Naive B cell (primary cell): ENCODE results near the gene STUB1. TPM values are rescaled to one million over a fixed set of nuclear protein-coding genes. Genes with fewer than 3 reads are reported as not detected.

Experiments
- ATAC-seq, 2 donors: fragments of 150-1000 bp; cut with Tn5 transposase; 2 replicates each; pipeline ENCODE4 v1.10.0; 2021; ENCODE audit warnings: low read depth in 2 of 2, mild to moderate bottlenecking in 2 of 2, moderate library complexity in 2 of 2
- DNase-seq: peaks from one replicate; pipeline ENCODE4 v3.0.0; 2022
- H3K27ac Mint-ChIP-seq, 6 donors: one replicate each; pipeline ENCODE4 v1.8.0; 2020 to 2022; ENCODE audit warnings: mild to moderate bottlenecking in 6 of 6, mixed read lengths in 6 of 6, moderate library complexity in 5 of 6, inconsistent platforms in 2 of 6
- H3K27me3 Mint-ChIP-seq, 3 donors: one replicate each; pipeline ENCODE4 v1.8.0; 2021 to 2022; ENCODE audit warnings: mixed read lengths in 3 of 3, mild to moderate bottlenecking in 1 of 3
- H3K36me3 Mint-ChIP-seq, 2 donors: one replicate each; pipeline ENCODE4 v1.8.0; 2020 to 2022; ENCODE audit warnings: mixed read lengths in 2 of 2, inconsistent platforms in 1 of 2, mild to moderate bottlenecking in 1 of 2
- H3K4me1 Mint-ChIP-seq, 3 donors: one replicate each; pipeline ENCODE4 v1.8.0; 2020 to 2022; ENCODE audit warnings: mixed read lengths in 3 of 3, inconsistent platforms in 1 of 3, mild to moderate bottlenecking in 1 of 3, moderate library complexity in 1 of 3
- H3K4me3 Mint-ChIP-seq, 8 donors: one replicate each; pipeline ENCODE4 v1.8.0; 2020 to 2022; ENCODE audit warnings: mild to moderate bottlenecking in 8 of 8, mixed read lengths in 8 of 8, moderate library complexity in 8 of 8, inconsistent platforms in 2 of 8
- H3K9me3 Mint-ChIP-seq, 7 donors: one replicate each; pipeline ENCODE4 v1.8.0; 2020 to 2022; ENCODE audit warnings: mixed read lengths in 7 of 7, mild to moderate bottlenecking in 5 of 7, inconsistent platforms in 2 of 7, moderate library complexity in 1 of 7
- polyA plus RNA-seq, 6 donors: library from polyadenylated mRNA; unstranded; fragments of 300-500 nt; fragmentation: Illumina TruSeq; gene quantifications; one replicate each; pipeline ENCODE4 v1.2.3, GENCODE V29; 2021; ENCODE audit warnings: low read depth in 6 of 6

Gene STUB1
- polyA plus RNA-seq, 6 donors from 2014 or later = 121 to 180 (median 128) TPM

GRCh38 chr16:662597-662996 lies 17.6 kb upstream of the STUB1 start:
- H3K36me3 Mint-ChIP-seq = no peaks in the 10 kb centered on the region
- ATAC-seq (no peak), DNase-seq (no peak)
- no peaks in the 10 kb centered on the region for H3K9me3 Mint-ChIP-seq
- peak overlapping the region in 2 of 8 donors; percentile 19 to 66 for H3K4me3 Mint-ChIP-seq
- no peak overlapping the region for H3K27ac Mint-ChIP-seq
- no peaks in the 10 kb centered on the region for H3K27me3 Mint-ChIP-seq
- H3K4me1 Mint-ChIP-seq = peaks cover 7 to 14% (median 8%) of the 10 kb centered on the region in 3 donors

GRCh38 chr16:666572-666971 lies 13.6 kb upstream of the STUB1 start:
- DNase-seq = no peak
- H3K27ac Mint-ChIP-seq = no peak overlapping the region
- no peaks in the 10 kb centered on the region for H3K9me3 Mint-ChIP-seq
- no peak for ATAC-seq
- no peaks in the 10 kb centered on the region for H3K27me3 Mint-ChIP-seq
- peaks cover 7 to 8% (median 8%) of the 10 kb centered on the region in 3 donors for H3K4me1 Mint-ChIP-seq
- peak overlapping the region in 1 of 8 donors; percentile 18 for H3K4me3 Mint-ChIP-seq
- H3K36me3 Mint-ChIP-seq = no peaks in the 10 kb centered on the region

GRCh38 chr16:667113-667779 lies 13.0 kb upstream of the STUB1 start:
- H3K4me3 Mint-ChIP-seq = peak overlapping the region; percentile 79 to 92 (median 82)
- H3K4me1 Mint-ChIP-seq = peaks cover 6 to 8% (median 7%) of the 10 kb centered on the region in 3 donors
- H3K27me3 Mint-ChIP-seq = no peaks in the 10 kb centered on the region
- ATAC-seq (no peak), DNase-seq (no peak)
- H3K9me3 Mint-ChIP-seq = no peaks in the 10 kb centered on the region
- peak overlapping the region in 4 of 6 donors; percentile 24 to 95 (median 67) for H3K27ac Mint-ChIP-seq
- H3K36me3 Mint-ChIP-seq = no peaks in the 10 kb centered on the region

GRCh38 chr16:667780-668518 lies 12.3 kb upstream of the STUB1 start, which contains the start of gene RHOT2:
Gene RHOT2, plus strand, starts transcription at chr16:668132. Its CDS starts 68 bp downstream, at chr16:668200.
- H3K27me3 Mint-ChIP-seq = no peaks in the 10 kb centered on the region
- DNase-seq (peak; percentile 95), ATAC-seq (peak; percentile 96 to 97)
- H3K36me3 Mint-ChIP-seq = no peaks in the 10 kb centered on the region
- peak within 1 kb of the TSS in 5 of 6 donors; percentile 63 to 95 (median 71) for H3K27ac Mint-ChIP-seq
- H3K9me3 Mint-ChIP-seq = no peaks in the 10 kb centered on the region
- H3K4me1 Mint-ChIP-seq = peaks cover 6 to 8% (median 7%) of the 10 kb centered on the region in 3 donors
- peak within 1 kb of the TSS; percentile 79 to 92 (median 82) for H3K4me3 Mint-ChIP-seq

GRCh38 chr16:668519-669171 lies 11.6 kb upstream of the STUB1 start:
- ATAC-seq = peak in 1 of 2 donors; percentile 2
- DNase-seq = no peak
- no peaks in the 10 kb centered on the region for H3K27me3 Mint-ChIP-seq
- peak overlapping the region in 3 of 6 donors; percentile 56 to 79 (median 70) for H3K27ac Mint-ChIP-seq
- no peaks in the 10 kb centered on the region for H3K9me3 Mint-ChIP-seq
- peaks cover 6 to 8% (median 7%) of the 10 kb centered on the region in 3 donors for H3K4me1 Mint-ChIP-seq
- H3K36me3 Mint-ChIP-seq = no peaks in the 10 kb centered on the region
- H3K4me3 Mint-ChIP-seq = peak overlapping the region; percentile 51 to 90 (median 76)

- H3K4me1 Mint-ChIP-seq = peaks cover 6 to 9% (median 7%) of the 10 kb centered on the region in 3 donors
- peak overlapping the region in 1 of 6 donors; percentile 59 for H3K27ac Mint-ChIP-seq
Observed at GRCh38 chr16:669666-670065, 10.5 kb upstream of the STUB1 start.

GRCh38 chr16:670485-671352 lies 9.5 kb upstream of the STUB1 start:
- ATAC-seq = no peak
- no peaks in the 10 kb centered on the region for H3K36me3 Mint-ChIP-seq
- peaks cover 13 to 14% (median 14%) of the 10 kb centered on the region in 3 donors for H3K4me1 Mint-ChIP-seq
- H3K27ac Mint-ChIP-seq = peak overlapping the region in 1 of 6 donors; percentile 82
- DNase-seq = no peak
- H3K9me3 Mint-ChIP-seq = no peaks in the 10 kb centered on the region
- peak overlapping the region in 6 of 8 donors; percentile 36 to 72 (median 58) for H3K4me3 Mint-ChIP-seq
- H3K27me3 Mint-ChIP-seq = peaks cover 0 to 9% (median 8%) of the 10 kb centered on the region in 3 donors

More at GRCh38 chr16:669666-670065, 10.5 kb upstream of the STUB1 start:
- Mint-ChIP-seq H3K9me3 (no peaks in the 10 kb centered on the region), H3K27me3 (peaks cover 0 to 1% (median 0%) of the 10 kb centered on the region in 3 donors), H3K36me3 (no peaks in the 10 kb centered on the region), H3K4me3 (peak overlapping the region; percentile 36 to 90 (median 54))
- ATAC-seq (no peak), DNase-seq (no peak)

GRCh38 chr16:671353-672131 lies 8.7 kb upstream of the STUB1 start:
- Mint-ChIP-seq H3K9me3 (no peaks in the 10 kb centered on the region), H3K27ac (no peak overlapping the region), H3K27me3 (peaks cover 0 to 9% (median 8%) of the 10 kb centered on the region in 3 donors), H3K4me3 (peak overlapping the region in 2 of 8 donors; percentile 12 to 67), H3K36me3 (no peaks in the 10 kb centered on the region), H3K4me1 (peaks cover 13 to 14% (median 14%) of the 10 kb centered on the region in 3 donors)
- ATAC-seq (no peak), DNase-seq (no peak)

GRCh38 chr16:672371-672770 lies 7.8 kb upstream of the STUB1 start:
- Mint-ChIP-seq H3K4me3 (no peak overlapping the region), H3K36me3 (no peaks in the 10 kb centered on the region), H3K9me3 (no peaks in the 10 kb centered on the region), H3K27me3 (peaks cover 0 to 17% (median 8%) of the 10 kb centered on the region in 3 donors), H3K27ac (no peak overlapping the region), H3K4me1 (peaks cover 13 to 14% (median 13%) of the 10 kb centered on the region in 3 donors)
- ATAC-seq = no peak
- no peak for DNase-seq

- Mint-ChIP-seq H3K36me3 (no peaks in the 10 kb centered on the region), H3K9me3 (no peaks in the 10 kb centered on the region), H3K4me3 (peak overlapping the region in 1 of 8 donors; percentile 5), H3K27ac (no peak overlapping the region), H3K4me1 (peaks cover 9 to 14% (median 9%) of the 10 kb centered on the region in 3 donors), H3K27me3 (peaks cover 0 to 18% (median 8%) of the 10 kb centered on the region in 3 donors)
- no peak for ATAC-seq
- no peak for DNase-seq
Observed at GRCh38 chr16:672851-673250, 7.4 kb upstream of the STUB1 start.

- no peaks in the 10 kb centered on the region for H3K9me3 Mint-ChIP-seq
- H3K4me1 Mint-ChIP-seq = peaks cover 9 to 14% (median 9%) of the 10 kb centered on the region in 3 donors
- H3K27ac Mint-ChIP-seq = no peak overlapping the region
- DNase-seq (no peak), ATAC-seq (no peak)
- H3K4me3 Mint-ChIP-seq = peak overlapping the region in 1 of 8 donors; percentile 39
- H3K27me3 Mint-ChIP-seq = peaks cover 0 to 18% (median 8%) of the 10 kb centered on the region in 3 donors
- H3K36me3 Mint-ChIP-seq = no peaks in the 10 kb centered on the region
Observed at GRCh38 chr16:673399-673991, 6.7 kb upstream of the STUB1 start.
